ENCODE measurements around the gene FAM50B. TPM values are rescaled to one million over a fixed set of nuclear protein-coding genes. Genes with fewer than 3 reads are reported as not detected.
A peak's percentile ranks its signal among the peaks of the same experiment; 100 is the strongest.

Gene FAM50B
- total and polyA plus RNA-seq, 2 of the 13 experiments (the other 11 are each of a cell fraction or from before 2014, with no cell fraction given): 0.05 TPM; not detected in 1

DNA sequence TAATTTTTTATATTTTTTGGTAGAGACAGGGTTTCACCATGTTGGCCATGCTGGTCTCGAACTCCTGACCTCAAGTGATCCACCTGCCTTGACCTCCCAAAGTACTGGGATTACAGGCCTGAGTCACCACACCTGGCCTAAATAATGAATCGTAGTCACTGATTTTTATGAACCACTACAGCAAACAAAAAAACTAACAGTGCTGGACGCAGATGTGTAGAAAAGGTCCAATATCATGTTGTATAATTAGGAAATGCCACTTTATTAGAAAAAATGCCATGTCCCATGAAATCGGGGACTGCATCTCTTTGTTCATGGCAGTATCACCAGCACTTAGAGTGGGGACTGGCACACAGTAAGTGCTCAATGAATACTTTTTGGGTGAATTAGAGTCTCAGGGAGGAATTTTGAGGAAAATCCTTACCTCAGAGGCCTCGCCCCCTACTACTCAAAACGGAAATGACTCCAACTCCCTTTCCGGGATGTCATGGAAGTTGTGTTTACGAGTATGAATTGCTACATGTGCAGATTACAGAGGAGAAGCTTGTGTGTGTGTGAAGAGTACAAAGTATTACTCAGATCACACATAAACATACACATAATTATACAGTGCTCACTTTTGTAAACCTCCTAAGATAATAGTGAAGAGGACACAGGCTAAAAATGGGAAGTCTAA, 43.6 kb upstream of the FAM50B start (continued):
- no peak for TF ChIP-seq ZNF484 (CRISPR knock-in tag; IDR thresholded peaks at IDR 0.05; ENCODE audit: borderline replicate concordance, low read depth)
- TF ChIP-seq JUNB (CRISPR knock-in tag; IDR thresholded peaks at IDR 0.05; ENCODE audit: borderline replicate concordance): no peak
- no peak for TF ChIP-seq ZFP91 (CRISPR knock-in tag; IDR thresholded peaks at IDR 0.05; ENCODE audit: borderline replicate concordance)
- TF ChIP-seq SIN3A (IDR thresholded peaks at IDR 0.05; ENCODE audit: borderline replicate concordance, low read depth, low read length): no peak
- TF ChIP-seq KDM5B (CRISPR knock-in tag; IDR thresholded peaks at IDR 0.05; ENCODE audit: borderline replicate concordance): no peak; the same call in 1 of the 2 replicates
- TF ChIP-seq ZFP36L1 (CRISPR knock-in tag; IDR thresholded peaks at IDR 0.05): no peak
- no peak for TF ChIP-seq JARID2 (CRISPR knock-in tag; IDR thresholded peaks at IDR 0.05; ENCODE audit: insufficient replicate concordance)
- TF ChIP-seq, protein P1, sequence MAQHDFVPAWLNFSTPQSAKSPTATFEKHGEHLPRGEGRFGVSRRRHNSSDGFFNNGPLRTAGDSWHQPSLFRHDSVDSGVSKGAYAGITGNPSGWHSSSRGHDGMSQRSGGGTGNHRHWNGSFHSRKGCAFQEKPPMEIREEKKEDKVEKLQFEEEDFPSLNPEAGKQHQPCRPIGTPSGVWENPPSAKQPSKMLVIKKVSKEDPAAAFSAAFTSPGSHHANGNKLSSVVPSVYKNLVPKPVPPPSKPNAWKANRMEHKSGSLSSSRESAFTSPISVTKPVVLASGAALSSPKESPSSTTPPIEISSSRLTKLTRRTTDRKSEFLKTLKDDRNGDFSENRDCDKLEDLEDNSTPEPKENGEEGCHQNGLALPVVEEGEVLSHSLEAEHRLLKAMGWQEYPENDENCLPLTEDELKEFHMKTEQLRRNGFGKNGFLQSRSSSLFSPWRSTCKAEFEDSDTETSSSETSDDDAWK (CRISPR knock-in tag; IDR thresholded peaks at IDR 0.05): no peak
- no peak for TF ChIP-seq ZNF550 (CRISPR knock-in tag; IDR thresholded peaks at IDR 0.05; ENCODE audit: borderline replicate concordance)
- 0 out of 2 replicates have a peak, but pooled peaks have one; percentile 6 for TF ChIP-seq ZNF580 (CRISPR knock-in tag; IDR thresholded peaks at IDR 0.05; ENCODE audit: borderline replicate concordance, low read depth)
- no peak for TF ChIP-seq HNF1B (CRISPR knock-in tag; IDR thresholded peaks at IDR 0.05)
- TF ChIP-seq ZNF101 (CRISPR knock-in tag; IDR thresholded peaks at IDR 0.05; ENCODE audit: borderline replicate concordance, low read depth): no peak
- no peak for TF ChIP-seq ZNF639 (CRISPR knock-in tag; conservative IDR thresholded peaks at IDR 0.05)
- no peak for TF ChIP-seq JUN (CRISPR knock-in tag; IDR thresholded peaks at IDR 0.05)
- no peak for TF ChIP-seq ZNF607 (CRISPR knock-in tag; IDR thresholded peaks at IDR 0.05; ENCODE audit: borderline replicate concordance)
- TF ChIP-seq NPAS2 (CRISPR knock-in tag; IDR thresholded peaks at IDR 0.05; ENCODE audit: borderline replicate concordance): no peak
- no peak for TF ChIP-seq UBTF (CRISPR knock-in tag; IDR thresholded peaks at IDR 0.05)
- TF ChIP-seq NCOR1 (IDR thresholded peaks at IDR 0.05; ENCODE audit: borderline replicate concordance, low read length): no peak
- no peak for TF ChIP-seq ZNF720 (CRISPR knock-in tag; IDR thresholded peaks at IDR 0.05)
- no peak for TF ChIP-seq RAD21 (CRISPR knock-in tag; IDR thresholded peaks at IDR 0.05)

Data from HepG2 (cell line).